DOHH2 (cell line): ENCODE data around the gene TSPAN10.

ENCODE experiments used
- H3F3A ChIP-seq: fragments of 200-600 bp; sonication (generic), shearing (Covaris generic); 2 replicates; pipeline ENCODE4 v1.6.0; 2016; ENCODE audit warnings: antibody characterized with exemption, mild to moderate bottlenecking; ENCODE audit not compliant: control insufficient read depth, insufficient read depth
- H3K27ac ChIP-seq: fragments of 200-600 bp; sonication (generic); 2 replicates; pipeline ENCODE4 v1.5.1; 2014; ENCODE audit warnings: low read depth, mild to moderate bottlenecking, low read length, moderate library complexity
- H3K27me3 ChIP-seq: fragments of 200-600 bp; sonication (generic); 2 replicates; pipeline ENCODE4 v1.6.1; 2014; ENCODE audit warnings: mild to moderate bottlenecking, low read length, mixed read lengths; ENCODE audit not compliant: control insufficient read depth
- H3K36me3 ChIP-seq: fragments of 200-600 bp; sonication (generic); 2 replicates; pipeline ENCODE4 v1.6.1; 2014; ENCODE audit warnings: mild to moderate bottlenecking, low read length, moderate library complexity, mixed read lengths; ENCODE audit not compliant: control insufficient read depth
- H3K4me1 ChIP-seq: fragments of 200-600 bp; sonication (generic); 2 replicates; pipeline ENCODE4 v1.6.1; 2014; ENCODE audit warnings: mild to moderate bottlenecking, low read length, mixed read lengths; ENCODE audit not compliant: control insufficient read depth
- H3K4me2 ChIP-seq: fragments of 200-600 bp; sonication (generic); 2 replicates; pipeline ENCODE4 v1.6.0; 2014; ENCODE audit warnings: mild to moderate bottlenecking, low read length, moderate library complexity
- H3K4me3 ChIP-seq: fragments of 200-600 bp; sonication (generic); 2 replicates; pipeline ENCODE4 v1.5.1; 2014; ENCODE audit warnings: mild to moderate bottlenecking, low read length, mixed read lengths
- H3K79me2 ChIP-seq: fragments of 200-600 bp; sonication (generic); 2 replicates; pipeline ENCODE4 v1.6.1; 2014; ENCODE audit warnings: mild to moderate bottlenecking, low read length, mixed read lengths; ENCODE audit not compliant: control insufficient read depth
- H3K9me2 ChIP-seq: fragments of 200-600 bp; sonication (generic); replicated peaks from 2 replicates; pipeline ENCODE4 v1.6.1; 2014; ENCODE audit warnings: mild to moderate bottlenecking, low read length, mixed read lengths; ENCODE audit not compliant: control insufficient read depth
- H3K9me3 ChIP-seq: fragments of 200-600 bp; sonication (generic); 2 replicates; pipeline ENCODE4 v1.6.1; 2014; ENCODE audit warnings: antibody characterized with exemption, low read length, mixed read lengths; ENCODE audit not compliant: control insufficient read depth, insufficient read depth
- H4K20me1 ChIP-seq: fragments of 200-600 bp; sonication (generic); 2 replicates; pipeline ENCODE4 v1.6.0; 2014; ENCODE audit warnings: low read depth, mild to moderate bottlenecking, antibody characterized with exemption, low read length, moderate library complexity; ENCODE audit not compliant: control insufficient read depth, insufficient read depth
- EZH2phosphoT487 ChIP-seq: fragments of 200-600 bp; sonication (generic); IDR thresholded peaks from 2 replicates; pipeline ENCODE4 v1.6.1; 2017; ENCODE audit warnings: borderline replicate concordance, mild to moderate bottlenecking, antibody characterized with exemption, low read length, moderate library complexity, mixed read lengths
- TF ChIP-seq, protein P1 (sequence below): fragments of 200-600 bp; sonication (generic); IDR thresholded peaks from one replicate; pipeline ENCODE4 v1.5.1; 2014; ENCODE audit warnings: antibody characterized with exemption, mild to moderate bottlenecking, low read depth, low read length; ENCODE audit not compliant: poor library complexity, severe bottlenecking

TSPAN10 gene

DNA sequence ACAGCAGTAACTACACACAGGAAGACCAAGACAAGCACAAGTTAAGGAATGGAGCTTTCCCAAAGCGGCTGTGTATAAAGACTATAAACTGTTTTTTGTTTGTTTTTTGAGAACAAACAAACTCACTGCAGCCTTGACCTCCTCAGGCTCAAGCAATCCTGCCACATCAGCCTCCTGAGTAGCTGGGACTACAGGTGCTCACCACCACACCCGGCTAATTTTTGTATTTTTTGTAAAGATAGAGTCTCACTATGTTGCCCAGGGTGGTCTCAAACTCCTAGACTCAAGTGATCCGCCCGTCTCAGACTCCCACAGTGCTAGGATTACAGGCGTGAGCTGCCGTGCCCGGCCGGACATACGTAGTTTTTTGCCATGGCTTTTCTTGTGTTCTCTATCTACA, 23.4 kb downstream of the TSPAN10 start:
- H3K79me2 ChIP-seq, result peaks cover 8% of the 10 kb centered on the region
- H3K27ac ChIP-seq, result no peak overlapping the region
- TF ChIP-seq, protein P1, sequence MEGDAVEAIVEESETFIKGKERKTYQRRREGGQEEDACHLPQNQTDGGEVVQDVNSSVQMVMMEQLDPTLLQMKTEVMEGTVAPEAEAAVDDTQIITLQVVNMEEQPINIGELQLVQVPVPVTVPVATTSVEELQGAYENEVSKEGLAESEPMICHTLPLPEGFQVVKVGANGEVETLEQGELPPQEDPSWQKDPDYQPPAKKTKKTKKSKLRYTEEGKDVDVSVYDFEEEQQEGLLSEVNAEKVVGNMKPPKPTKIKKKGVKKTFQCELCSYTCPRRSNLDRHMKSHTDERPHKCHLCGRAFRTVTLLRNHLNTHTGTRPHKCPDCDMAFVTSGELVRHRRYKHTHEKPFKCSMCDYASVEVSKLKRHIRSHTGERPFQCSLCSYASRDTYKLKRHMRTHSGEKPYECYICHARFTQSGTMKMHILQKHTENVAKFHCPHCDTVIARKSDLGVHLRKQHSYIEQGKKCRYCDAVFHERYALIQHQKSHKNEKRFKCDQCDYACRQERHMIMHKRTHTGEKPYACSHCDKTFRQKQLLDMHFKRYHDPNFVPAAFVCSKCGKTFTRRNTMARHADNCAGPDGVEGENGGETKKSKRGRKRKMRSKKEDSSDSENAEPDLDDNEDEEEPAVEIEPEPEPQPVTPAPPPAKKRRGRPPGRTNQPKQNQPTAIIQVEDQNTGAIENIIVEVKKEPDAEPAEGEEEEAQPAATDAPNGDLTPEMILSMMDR, result no peak
- no peak for TF ChIP-seq EZH2phosphoT487
- no peak overlapping the region for H3K4me3 ChIP-seq
- peaks cover 14% of the 10 kb centered on the region for H3K36me3 ChIP-seq
- peaks cover 16% of the 10 kb centered on the region for H3F3A ChIP-seq
- peaks cover 35% of the 10 kb centered on the region for H3K4me1 ChIP-seq
- no peaks in the 10 kb centered on the region for H3K27me3 ChIP-seq
- no peak overlapping the region for H3K4me2 ChIP-seq
- no peaks in the 10 kb centered on the region for H3K9me3 ChIP-seq
- H3K9me2 ChIP-seq, result no peaks in the 10 kb centered on the region
- H4K20me1 ChIP-seq, result no peaks in the 10 kb centered on the region

DNA sequence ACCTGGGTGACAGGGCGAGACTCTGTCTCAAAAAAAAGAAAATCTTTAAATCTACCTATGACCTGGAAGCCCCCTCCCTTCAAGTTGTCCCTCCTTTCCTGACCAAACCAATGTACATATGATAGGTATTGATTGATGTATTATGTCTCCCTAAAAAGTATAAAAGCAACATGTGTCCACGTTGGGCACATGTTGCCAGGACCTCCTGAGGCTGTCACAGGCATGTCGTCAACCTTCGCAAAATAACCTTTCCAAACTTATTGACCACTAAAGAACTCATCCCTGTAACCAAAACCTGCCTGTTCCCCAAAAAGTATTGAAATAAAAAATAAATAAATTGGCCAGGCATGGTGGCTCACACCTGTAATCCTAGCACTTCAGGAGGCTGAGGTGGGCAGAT, 25.0 kb downstream of the TSPAN10 start:
- Histone ChIP-seq H3K4me3 (no peak overlapping the region), H3K79me2 (peaks cover 23% of the 10 kb centered on the region), H3K27ac (no peak overlapping the region), H3K4me1 (peaks cover 34% of the 10 kb centered on the region), H3F3A (peaks cover 16% of the 10 kb centered on the region), H3K4me2 (no peak overlapping the region), H3K36me3 (peaks cover 28% of the 10 kb centered on the region), H3K9me2 (no peaks in the 10 kb centered on the region), H3K27me3 (no peaks in the 10 kb centered on the region), H4K20me1 (no peaks in the 10 kb centered on the region), H3K9me3 (no peaks in the 10 kb centered on the region)
- no peak for TF ChIP-seq EZH2phosphoT487
- TF ChIP-seq, protein P1, result no peak

DNA sequence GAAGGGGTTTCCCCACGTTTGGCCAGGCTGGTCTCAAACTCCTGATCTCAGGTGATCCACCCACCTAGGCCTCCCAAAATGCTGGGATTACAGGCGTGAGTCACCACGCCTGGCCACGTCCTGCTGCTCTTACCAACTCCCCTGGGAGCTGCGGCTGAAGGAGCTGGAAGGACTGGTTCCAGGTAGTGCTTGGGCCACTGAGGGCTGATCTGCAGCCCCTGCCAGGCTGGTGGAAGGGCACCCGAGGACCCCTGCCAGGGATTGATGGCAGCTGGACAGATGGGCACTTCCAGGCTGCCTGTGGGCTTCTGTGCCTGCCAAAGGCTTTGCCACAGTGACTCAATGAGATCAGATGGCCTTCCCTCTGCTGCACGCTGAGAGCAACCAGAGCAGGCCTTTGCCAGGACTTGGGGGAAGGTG, 27.1 kb downstream of the TSPAN10 start:
- Histone ChIP-seq H3K4me2 (no peak overlapping the region), H3F3A (peaks cover 12% of the 10 kb centered on the region), H3K36me3 (peaks cover 45% of the 10 kb centered on the region), H3K27ac (no peak overlapping the region), H3K79me2 (peaks cover 44% of the 10 kb centered on the region), H3K4me3 (no peak overlapping the region), H4K20me1 (no peaks in the 10 kb centered on the region), H3K9me2 (no peaks in the 10 kb centered on the region), H3K27me3 (no peaks in the 10 kb centered on the region), H3K4me1 (peaks cover 38% of the 10 kb centered on the region), H3K9me3 (no peaks in the 10 kb centered on the region)
- TF ChIP-seq EZH2phosphoT487, result no peak
- TF ChIP-seq, protein P1, result no peak
